ENCODE data around the gene CYP4B1.

Gene CYP4B1

DNA sequence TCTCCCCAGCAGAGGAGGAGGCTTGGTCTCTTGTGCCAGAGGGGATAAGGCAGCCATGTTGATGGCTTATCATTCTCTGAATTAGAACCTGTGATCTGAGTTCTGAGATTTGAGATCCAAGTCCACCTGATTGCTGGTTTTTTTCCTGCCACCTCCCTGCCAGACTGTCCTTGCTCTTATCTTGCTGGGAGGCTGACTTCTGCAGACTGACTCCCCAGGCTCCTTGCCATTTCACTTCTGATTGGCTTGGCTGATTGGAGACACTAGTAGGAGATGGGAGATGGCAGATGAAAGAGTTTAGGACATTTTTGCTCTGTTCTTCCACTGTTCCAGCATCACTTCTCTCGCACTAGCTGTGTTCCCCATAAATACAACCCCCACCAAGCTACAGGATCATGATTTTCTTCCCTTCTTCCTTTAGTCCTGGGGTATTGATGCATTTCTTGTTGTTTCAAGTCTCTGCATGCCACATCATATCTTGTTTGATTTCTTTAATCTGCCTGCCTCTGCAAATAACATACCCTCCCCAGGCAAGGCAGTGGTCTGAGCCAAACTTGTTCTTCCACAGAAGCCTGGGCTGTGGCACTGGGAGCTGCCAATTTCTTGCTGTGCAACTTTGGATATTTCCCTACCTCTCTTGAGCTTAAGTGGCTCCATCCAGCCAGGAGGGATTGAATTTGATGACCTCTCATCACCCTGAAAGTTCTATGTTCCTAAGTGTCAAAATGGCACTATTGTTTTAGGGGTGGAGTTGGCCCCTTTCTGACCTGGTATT is 963 bp upstream of the CYP4B1 start:
- DNase-seq: no peak

DNA sequence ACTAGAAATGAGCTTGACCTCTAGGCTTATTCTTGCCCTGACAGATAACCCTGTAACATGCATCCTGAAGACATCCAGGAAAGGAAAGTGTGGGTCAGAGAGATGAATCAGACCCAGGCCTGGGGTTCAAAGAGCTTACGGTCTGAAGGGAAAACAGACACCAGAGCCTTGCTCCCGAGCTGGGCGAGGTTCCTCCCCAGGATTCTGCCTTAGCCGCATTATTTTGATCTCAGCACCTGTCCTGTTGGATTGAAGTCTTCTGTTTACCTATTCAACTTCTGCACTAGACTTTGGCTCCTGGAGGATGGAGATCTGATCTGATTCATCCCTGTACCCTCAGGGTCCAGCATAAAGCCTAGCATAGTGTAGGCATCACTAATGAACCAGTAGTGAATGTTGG is 1.9 kb downstream of the CYP4B1 start:
- DNase-seq: no peak

DNA sequence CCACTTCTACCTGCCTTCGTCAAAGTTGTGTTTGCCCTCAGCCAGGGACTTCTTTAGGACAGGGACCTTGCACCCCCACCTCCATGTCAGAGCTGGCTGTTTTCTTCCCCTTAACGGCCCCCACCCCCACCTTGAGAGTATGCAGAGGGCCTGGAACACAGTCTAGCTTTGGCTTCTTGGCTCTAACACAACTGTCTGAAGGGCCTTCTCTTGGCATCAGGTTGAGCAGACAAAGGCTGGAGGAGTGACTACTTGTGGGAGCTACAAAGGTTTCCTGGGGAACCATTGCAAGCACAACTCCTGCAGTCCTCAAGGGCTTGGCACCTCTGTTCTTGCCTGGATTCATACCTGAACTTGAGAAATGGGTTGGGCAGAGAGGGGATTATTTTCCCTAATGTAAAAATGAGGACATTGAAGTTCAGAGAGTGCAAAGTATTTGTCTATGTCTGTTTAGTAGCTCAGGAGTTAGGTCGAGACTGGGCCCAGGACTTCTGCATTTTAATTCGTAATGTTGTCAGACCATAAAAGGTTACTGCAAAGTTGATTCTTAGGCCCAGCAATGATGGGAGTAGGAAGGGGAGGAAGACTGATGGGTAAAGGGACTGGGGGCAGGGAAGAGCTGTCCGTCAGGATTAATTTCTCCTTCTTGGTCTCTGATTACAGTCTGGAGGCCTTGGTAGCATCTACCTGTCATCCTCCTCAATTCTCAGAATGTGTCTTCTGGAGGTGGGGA is 2.6 kb downstream of the CYP4B1 start:
- no peak for DNase-seq

DNA sequence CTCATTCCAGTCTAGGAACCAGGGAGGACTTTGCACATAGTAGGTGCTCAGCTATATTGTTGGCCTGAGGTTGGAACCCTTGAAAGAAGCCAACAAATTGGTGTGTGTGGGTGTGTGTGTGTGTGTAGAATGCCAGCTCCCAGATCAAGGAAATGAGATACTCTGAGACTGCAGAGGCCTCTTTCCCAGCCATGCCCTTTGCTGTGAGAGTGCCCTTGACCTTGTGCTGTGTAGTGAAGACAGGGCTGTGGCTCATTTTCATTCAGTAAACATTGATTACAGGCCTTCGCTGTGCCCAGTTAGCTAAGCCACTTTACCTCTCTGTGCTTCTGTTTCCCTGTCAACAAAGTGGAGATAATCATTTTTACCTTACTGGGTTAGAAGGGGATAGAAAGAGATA is 3.2 kb downstream of the CYP4B1 start:
- DNase-seq: no peak

DNA sequence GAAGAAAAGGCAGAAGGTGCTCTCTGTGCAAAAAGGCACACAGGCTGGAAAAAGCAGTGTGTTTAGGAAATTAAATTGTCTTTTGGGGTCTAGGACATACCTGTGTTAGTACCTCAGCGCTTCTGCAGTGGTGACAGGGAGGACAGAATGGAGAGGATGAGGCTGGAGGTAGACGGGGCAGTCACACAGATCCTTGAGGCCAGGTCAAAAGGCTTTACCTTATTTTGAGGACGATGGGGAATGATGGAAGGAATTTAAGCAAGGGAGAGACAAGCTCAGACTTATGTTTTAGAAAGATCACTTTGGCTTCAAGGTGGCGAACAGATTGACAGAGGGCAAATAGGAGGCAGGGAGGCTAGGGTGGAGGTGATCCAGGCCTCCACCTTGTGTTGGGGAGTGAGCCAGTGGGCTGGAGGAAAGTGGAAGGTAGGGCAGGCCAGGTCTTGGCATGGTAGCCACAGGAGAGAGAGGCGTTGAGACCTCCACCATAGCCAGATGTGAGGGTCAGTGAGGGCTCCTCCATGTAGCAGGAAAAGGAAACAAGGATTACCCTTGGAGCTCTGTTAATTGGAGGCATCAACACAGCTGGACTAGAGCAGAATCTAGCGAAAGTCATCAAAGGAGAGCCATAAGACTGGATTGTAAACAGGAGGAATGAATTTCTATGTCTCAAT is 4.2 kb downstream of the CYP4B1 start:
- no peak for DNase-seq

DNA sequence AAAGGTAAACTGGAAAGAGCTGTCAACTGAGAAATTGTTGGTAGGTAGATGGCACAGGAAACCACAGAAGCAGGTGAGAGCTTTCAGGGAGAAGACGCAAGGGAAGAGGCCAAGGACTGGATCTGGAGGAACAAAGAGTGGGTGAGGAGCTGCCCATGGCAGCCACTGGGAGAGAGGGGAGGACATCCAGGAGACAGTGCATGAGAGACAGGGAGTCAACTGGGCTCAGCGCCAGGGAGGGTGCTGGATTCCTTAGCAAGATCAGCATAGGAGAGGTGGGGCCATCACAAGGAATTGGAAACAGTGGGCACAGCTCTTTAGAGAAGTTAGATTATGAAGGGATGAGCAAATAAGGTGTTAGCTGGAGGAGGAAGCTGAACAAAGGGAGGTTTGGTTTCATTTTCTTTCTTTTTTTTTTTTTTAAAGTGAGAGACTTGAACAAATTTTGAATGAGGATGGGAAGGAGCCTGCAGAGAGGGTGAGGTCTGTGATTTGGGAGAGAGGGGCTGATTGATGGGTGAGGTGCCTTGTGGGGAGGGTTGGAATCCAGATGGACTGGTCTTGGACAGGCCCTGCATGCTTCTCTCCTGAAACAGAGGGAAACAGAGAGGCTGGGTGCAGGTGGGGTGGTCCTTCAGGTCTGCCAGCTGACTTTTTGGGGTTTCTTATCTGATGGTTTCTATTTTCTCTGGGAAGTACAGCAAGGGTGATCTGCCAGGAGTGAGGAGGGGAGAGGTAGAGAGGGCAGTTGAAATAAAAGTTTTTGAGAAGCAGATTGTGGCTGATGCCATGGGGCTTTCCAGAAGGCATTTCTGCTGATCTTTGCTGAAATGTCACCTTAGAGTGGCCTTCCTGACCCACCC is 5.4 kb downstream of the CYP4B1 start:
- DNase-seq: no peak

DNA sequence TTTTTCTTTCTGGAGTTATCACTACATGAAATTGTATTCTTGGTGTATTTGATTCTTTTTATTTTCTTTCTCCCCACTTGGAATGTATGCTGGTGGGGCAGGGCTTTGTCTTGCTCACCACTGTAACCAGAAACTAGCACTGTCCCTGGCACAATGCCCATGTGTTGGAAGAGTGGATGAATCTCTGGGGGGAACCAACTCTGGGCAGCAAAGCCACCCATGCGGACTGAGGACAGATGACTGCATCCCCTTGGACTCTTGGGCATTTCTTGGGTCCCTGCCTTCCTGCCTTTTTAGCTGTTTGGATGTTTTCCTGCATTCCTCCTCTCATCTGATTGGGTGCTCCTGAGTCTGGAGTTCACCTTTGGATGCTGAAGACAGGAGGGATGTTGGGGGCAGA is 6.1 kb downstream of the CYP4B1 start:
- DNase-seq: no peak

DNA sequence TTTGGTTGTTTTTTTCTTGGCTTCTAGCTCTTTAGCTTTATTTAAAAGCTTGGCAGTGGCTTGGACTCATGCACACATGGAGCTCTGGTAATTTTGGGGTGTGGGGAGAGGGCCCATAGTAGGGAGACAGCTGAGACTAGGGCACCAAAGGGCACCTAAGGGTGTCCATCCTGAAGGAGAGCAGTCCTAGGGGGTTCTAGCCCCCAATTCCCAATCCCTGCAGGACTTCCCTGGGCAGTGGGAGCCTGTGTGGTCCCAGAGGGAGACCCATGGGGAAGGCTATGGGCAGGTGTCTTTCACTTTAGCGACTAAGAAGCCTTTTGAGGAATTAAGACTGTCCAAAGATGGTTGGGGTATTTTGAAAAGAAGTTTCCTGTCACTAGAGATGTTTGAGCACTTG is 6.9 kb downstream of the CYP4B1 start:
- no peak for DNase-seq

DNA sequence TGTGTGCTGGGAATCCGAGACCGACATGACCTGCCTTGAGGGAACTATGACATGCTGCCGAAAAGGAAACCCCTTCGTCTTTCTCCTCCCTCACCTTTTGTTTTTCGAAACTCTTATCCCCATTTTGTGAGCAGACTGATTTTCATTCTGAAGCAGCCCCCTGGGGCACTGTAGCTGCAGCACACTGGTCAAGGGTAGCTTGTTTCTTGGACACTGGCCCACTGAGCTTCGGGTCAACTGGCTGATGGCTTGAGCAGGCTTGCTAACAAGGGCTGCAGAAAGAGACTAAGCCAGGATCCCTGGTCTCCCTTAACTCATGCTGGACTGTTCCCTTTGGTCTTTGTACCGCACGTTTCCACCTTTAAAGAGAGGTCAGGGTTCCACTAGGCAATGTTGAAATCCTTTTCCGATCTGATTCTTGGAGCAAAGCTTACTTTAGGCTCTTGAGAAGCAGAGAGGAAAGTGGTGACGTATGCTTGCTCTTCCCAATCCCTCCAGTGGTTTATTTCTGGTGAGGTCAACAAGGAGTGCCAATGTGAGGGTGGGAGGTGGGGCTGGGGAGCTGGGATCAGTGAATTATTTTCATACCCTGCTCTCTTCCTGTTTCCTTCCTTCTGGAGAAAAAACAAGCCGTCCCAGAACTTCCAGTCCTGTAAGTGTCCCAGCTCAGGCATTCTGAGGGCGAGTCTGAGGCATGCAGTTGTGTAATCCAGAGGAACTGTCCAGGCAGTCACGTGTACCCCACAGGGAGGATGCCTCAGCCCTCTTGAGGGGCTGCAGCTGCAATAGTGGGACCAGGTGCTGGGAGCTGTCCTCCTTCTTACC is 7.6 kb downstream of the CYP4B1 start:
- DNase-seq: no peak

DNA sequence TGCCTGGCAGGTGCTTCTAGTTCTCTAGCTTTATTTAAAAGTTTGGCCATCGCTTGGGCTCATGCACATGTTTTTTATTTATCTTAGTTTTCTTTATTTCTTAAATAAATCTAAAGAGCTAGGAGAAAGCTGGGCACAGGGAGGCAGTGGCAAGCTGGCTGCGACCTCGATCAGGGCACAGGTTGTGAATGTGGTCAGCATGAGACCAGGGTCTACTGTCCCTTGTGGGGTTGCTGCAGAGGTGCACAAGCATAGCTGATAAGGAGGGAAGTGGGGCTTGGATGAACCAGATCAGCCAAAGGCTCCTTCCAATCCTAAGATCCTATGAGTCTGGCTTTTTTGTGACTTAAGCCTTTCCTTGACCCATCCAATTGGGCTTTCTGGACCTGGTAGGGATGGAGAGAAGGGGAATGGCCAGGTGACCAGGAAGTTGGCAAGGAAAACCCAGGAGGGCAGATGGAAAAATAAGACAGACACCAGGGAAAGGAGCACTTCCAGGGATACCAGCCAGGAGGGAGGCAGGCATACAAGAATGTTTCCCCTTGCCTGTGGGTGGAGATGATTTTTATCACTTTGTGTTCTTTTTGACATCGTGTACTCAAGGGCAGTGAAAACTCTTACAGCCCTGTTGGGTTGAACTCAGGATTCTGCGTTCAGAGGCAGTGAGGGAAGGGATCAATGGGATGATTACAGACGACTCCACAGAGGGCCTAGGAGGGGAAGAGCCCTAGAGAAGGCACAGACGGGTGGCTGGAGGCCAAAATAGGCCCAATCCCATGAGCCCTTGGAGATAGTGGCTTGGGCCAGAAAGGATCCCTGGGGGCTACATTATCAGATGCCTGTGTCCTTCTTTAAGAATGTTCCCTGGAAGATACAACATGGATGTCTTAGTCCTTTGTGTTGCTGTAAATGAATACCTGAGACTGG is 8.5 kb downstream of the CYP4B1 start:
- no peak for DNase-seq

DNA sequence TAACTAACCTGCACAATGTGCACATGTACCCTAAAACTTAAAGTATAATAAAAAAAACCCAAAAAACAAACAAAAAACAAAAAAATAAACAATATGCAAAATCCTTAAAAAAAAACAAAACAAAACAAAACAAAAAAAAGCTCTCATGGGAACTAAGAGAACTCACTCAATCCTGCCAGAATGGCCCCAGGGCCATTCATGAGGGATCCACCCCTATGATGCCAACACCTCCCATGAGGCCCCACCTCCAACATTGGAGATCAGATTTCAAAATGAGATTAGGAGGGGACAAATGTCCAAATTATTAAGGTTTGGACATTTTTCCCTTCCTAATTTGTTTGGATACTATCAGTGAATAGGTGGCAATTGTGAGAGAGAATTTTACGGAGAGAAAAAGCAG is 10.2 kb downstream of the CYP4B1 start:
- DNase-seq: no peak

DNA sequence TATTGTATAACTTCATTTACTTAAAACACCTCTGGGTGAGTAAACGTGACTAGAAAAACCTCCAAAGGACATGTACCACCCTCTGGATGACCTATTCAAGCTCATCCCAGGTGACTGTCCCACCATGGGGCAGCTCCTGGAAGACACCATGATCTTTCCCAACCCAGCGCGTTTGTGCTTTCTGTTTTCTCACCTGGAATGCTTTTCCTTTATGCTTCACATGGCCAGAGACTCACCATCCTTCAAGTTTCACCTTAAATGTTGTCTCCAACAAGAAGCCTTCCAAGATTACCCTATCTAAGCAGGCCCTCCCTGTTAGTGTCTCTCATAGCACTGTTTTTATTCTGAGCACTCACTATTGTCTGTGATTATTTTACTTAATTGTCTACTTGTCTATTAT is 11.1 kb downstream of the CYP4B1 start:
- no peak for DNase-seq

DNA sequence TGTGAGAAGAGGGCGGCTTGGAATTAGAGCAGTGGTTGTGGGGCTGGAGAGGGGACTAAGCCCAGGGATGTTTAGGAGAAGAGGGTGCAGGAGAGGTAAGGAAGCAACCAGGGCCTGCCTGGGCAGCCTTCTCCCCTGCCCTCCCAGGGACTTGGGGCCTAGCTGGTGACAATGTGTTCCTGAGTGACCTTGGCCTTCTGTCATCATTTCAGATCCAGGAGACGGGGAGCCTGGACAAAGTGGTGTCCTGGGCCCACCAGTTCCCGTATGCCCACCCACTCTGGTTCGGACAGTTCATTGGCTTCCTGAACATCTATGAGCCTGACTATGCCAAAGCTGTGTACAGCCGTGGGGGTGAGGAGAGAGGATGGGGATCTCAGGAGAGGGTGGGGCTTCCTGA is 11.8 kb downstream of the CYP4B1 start:
- DNase-seq: no peak

DNA sequence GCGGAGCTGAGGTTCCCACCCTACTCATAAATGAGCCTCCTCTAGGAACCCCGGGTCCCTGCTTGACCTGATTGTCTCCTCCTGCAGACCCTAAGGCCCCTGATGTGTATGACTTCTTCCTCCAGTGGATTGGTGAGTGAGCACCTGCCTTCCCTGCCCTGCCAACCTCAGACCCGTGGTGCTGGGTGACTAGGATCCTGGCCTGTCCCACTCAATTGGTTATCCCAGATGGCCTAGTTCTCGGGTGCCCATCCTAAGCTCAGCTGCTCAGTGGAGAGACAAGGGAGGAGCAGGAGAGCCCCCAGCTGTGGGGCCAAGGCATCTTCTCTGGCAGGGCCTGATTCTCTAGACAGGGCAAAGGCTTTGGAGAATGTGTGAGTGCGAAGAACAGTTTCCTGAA is 12.2 kb downstream of the CYP4B1 start:
- DNase-seq: no peak

DNA sequence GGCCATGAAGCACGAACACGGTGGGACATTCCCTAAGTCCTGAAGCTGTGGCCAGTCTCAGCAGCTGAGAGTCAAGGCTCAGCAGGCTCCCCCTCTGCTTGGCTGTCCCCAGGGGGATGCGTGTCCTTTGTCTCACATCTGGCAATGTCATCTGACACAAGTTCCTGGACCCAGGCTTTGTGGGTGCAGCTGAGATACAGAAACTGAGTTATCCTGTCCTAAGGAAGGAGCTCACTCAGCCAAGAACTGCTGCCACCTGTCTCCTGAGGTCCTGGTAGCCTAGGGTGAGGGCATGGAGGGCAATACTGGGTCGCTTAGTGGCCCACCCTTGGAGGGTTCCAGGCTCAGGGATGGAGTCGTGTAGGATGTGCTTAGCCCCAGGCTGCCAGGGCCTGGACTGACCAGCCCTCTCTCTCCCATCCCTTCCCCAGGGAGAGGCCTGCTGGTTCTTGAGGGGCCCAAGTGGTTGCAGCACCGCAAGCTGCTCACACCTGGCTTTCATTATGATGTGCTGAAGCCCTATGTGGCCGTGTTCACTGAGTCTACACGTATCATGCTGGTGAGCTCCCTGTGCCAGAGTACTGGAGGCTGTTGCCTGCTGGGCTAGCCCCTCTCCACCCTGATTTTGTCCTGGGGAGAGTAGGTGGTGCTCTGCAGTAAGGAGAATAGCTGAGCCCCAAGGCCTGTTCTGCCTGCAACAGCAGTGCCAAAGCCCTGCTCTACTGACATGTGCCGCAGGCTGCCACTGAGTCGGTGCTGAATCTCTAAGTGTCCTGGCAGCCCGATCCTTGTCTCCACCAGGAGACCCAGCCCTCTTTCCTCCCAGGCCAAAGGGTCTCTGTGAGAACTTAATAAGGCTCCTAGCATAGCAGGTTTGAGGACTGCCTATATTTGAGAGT is 13.5 kb downstream of the CYP4B1 start:
- no peak for DNase-seq

DNA sequence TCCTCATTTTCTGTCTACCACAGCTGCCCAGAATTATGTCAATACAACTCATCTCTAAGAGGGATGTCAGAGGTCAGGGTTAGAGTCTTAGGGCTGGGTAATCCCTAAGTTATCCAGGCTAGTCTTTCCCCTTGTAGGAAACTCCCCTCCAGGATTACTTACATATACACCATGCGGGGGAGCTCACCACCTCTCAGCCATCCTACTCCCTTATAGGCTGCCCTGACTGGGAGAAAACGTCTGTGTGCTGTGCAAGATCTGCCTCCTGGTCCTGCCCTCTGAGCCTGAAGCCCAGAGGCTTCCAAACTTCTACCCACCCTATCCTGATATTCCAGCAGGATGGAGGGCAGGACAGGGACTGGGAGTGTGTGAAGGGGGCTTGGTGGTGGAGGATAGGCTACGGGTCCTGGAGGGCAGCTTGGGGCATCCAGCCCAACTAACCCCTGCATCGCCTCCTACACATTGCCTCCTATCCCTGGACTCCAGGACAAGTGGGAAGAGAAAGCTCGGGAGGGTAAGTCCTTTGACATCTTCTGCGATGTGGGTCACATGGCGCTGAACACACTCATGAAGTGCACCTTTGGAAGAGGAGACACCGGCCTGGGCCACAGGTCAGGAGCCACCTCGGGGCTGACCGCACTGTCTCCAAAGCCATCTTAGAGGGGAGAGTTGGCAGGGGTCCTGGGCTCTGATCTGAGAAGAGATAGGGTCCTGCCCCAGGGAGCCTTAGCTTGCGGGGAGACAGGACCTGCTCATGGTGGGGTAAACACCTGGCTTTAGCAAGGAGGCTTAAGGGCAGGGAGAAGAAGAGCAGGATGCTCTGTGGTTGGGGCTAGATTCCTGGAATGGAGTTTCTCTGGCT is 14.4 kb downstream of the CYP4B1 start:
- no peak for DNase-seq

DNA sequence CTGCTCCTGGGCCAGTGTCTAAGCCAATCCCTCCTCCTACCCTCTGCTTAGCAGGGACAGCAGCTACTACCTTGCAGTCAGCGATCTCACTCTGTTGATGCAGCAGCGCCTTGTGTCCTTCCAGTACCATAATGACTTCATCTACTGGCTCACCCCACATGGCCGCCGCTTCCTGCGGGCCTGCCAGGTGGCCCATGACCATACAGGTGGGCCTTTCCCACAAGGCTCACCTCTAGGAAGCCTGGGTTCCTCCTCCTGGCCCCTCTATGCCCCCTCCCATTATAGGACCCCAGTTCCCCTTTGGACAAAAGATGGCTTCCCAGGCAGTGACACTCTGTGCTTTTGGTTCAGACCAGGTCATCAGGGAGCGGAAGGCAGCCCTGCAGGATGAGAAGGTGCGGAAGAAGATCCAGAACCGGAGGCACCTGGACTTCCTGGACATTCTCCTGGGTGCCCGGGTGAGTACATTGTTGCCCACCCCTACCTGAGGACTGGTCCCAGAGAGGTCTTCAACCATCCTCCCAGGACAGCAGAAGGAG is 15.1 kb downstream of the CYP4B1 start:
- no peak for DNase-seq

DNA sequence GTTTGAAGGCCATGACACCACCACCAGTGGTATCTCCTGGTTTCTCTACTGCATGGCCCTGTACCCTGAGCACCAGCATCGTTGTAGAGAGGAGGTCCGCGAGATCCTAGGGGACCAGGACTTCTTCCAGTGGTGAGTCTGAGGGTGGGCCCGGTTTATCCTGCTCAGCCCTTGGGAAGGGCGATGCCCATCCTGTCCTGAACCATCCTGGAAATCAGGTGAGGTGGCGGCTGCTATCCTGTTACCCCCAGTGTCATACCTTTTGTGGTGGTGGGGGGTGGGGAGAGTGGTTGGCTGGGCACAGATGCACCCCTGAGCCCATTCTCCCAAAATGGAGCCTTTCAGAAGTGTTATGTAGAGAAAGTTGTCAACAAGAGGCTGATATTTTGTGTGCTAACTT is 16.3 kb downstream of the CYP4B1 start:
- DNase-seq: no peak

DNA sequence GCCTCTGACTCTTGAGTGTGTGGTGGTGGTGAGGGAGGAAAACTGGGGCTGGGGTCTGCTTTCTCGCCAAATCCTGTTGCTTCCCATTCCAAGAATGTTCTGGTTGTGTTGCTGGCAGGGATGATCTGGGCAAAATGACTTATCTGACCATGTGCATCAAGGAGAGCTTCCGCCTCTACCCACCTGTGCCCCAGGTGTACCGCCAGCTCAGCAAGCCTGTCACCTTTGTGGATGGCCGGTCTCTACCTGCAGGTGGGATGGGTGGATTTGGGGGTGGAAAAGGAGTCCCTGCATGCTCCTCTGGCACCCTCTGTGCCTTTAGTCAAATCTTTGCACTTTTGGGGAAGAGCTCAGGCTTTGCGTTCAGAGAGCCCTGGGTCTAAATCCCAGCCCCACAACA is 18.1 kb downstream of the CYP4B1 start:
- no peak for DNase-seq
